Choroid plexus epithelial cell (primary cell): ENCODE measurements around the gene PIGH.

ENCODE experiments used
- DNase-seq: peaks from one replicate; pipeline ENCODE4 v3.0.0-alpha.2; 2010; ENCODE audit warnings: low read depth
- H3K4me3 ChIP-seq: 2 replicates; pipeline ENCODE4 v1.5.1; 2011; ENCODE audit warnings: low read depth, mild to moderate bottlenecking, control low read depth, low read length, moderate library complexity
- CTCF ChIP-seq: conservative IDR thresholded peaks from 2 replicates; pipeline ENCODE4 v1.5.1; 2011; ENCODE audit warnings: low read depth, mild to moderate bottlenecking, control low read depth, inconsistent platforms, low read length, moderate library complexity

The PIGH gene

GRCh38 chr14:67569651-67570290, 30.3 kb downstream of the PIGH start:
- TF ChIP-seq CTCF = no peak
- DNase-seq = no peak
- H3K4me3 ChIP-seq = no peak overlapping the region

GRCh38 chr14:67569011-67569650, 30.9 kb downstream of the PIGH start:
- DNase-seq = no peak
- no peak for TF ChIP-seq CTCF
- H3K4me3 ChIP-seq = no peak overlapping the region

- H3K4me3 ChIP-seq = no peak overlapping the region
Observed at GRCh38 chr14:67567654-67568053, 32.4 kb downstream of the PIGH start.

GRCh38 chr14:67566908-67567307, 33.2 kb downstream of the PIGH start:
- TF ChIP-seq CTCF = no peak
- peak; percentile 71 for DNase-seq
- no peak overlapping the region for H3K4me3 ChIP-seq

More at GRCh38 chr14:67567654-67568053, 32.4 kb downstream of the PIGH start:
- TF ChIP-seq CTCF = no peak
- DNase-seq = no peak

GRCh38 chr14:67564236-67564635, 35.8 kb downstream of the PIGH start:
- no peak for DNase-seq

GRCh38 chr14:67562776-67563150, 37.3 kb downstream of the PIGH start:
- TF ChIP-seq CTCF = no peak
- no peak overlapping the region for H3K4me3 ChIP-seq
- no peak for DNase-seq

More at GRCh38 chr14:67564236-67564635, 35.8 kb downstream of the PIGH start:
- H3K4me3 ChIP-seq = no peak overlapping the region
- no peak for TF ChIP-seq CTCF
